Measurements from ENCODE around the gene FAM13A.

FAM13A gene

GRCh38 chr4:88939697-88940096 is 117.3 kb downstream of the FAM13A start:
- TF ChIP-seq ZNF521 (tag by site-specific recombination; IDR thresholded peaks at IDR 0.05) = no peak
- TF ChIP-seq OVOL3 (tag by site-specific recombination; IDR thresholded peaks at IDR 0.05) = no peak
- no peak for TF ChIP-seq ZNF169 (tag by site-specific recombination; IDR thresholded peaks at IDR 0.05)
- no peak for TF ChIP-seq RBAK (tag by site-specific recombination; IDR thresholded peaks at IDR 0.05)
- no peak for TF ChIP-seq ELK4 (IDR thresholded peaks at IDR 0.05; ENCODE audit: borderline replicate concordance, low read depth, low read length)
- no peak for TF ChIP-seq ZNF148 (tag by site-specific recombination; IDR thresholded peaks at IDR 0.05; ENCODE audit: borderline replicate concordance)
- no peak for TF ChIP-seq ZNF132 (tag by site-specific recombination; IDR thresholded peaks at IDR 0.05; ENCODE audit: borderline replicate concordance)
- no peak for TF ChIP-seq ZNF558 (tag by site-specific recombination; IDR thresholded peaks at IDR 0.05)
- no peak for TF ChIP-seq ZSCAN30 (tag by site-specific recombination; IDR thresholded peaks at IDR 0.05)
- TF ChIP-seq ZNF571 (tag by site-specific recombination; IDR thresholded peaks at IDR 0.05) = no peak
- no peak for TF ChIP-seq ZNF16 (tag by site-specific recombination; IDR thresholded peaks at IDR 0.05; ENCODE audit: low read depth)
- no peak for TF ChIP-seq ZBTB44 (tag by site-specific recombination; IDR thresholded peaks at IDR 0.05)
- no peak for TF ChIP-seq TSHZ1 (tag by site-specific recombination; IDR thresholded peaks at IDR 0.05; ENCODE audit: borderline replicate concordance)
- ChIA-PET POLR2A (no interaction called here), CTCF (no interaction called here)
- no peaks in the 10 kb centered on the region for H3K36me3 ChIP-seq (ENCODE audit: control insufficient read depth in 2 of 2, insufficient read depth in 1 of 2, low read length in 2 of 2)
- no peaks in the 10 kb centered on the region for H3K4me1 ChIP-seq (ENCODE audit: control insufficient read depth, insufficient read depth, low read length)
- no peak overlapping the region for H3K4me3 ChIP-seq (ENCODE audit: low read depth, low read length)
- no peaks in the 10 kb centered on the region for H3K9me3 ChIP-seq (ENCODE audit: control insufficient read depth, insufficient read depth, low read depth, low read length)
- no peak overlapping the region for H3K27ac ChIP-seq (ENCODE audit: extremely low read depth, low read depth, low read length)

- POLR2A ChIA-PET = no interaction called here
- H3K27ac ChIP-seq (ENCODE audit: extremely low read depth, low read depth, low read length) = no peak overlapping the region
- no peak overlapping the region for H3K4me3 ChIP-seq (ENCODE audit: low read depth, low read length)
- H3K9me3 ChIP-seq (ENCODE audit: control insufficient read depth, insufficient read depth, low read depth, low read length) = no peaks in the 10 kb centered on the region
- no peaks in the 10 kb centered on the region for H3K4me1 ChIP-seq (ENCODE audit: control insufficient read depth, insufficient read depth, low read length)
- CTCF ChIA-PET = no interaction called here
- no peaks in the 10 kb centered on the region for H3K36me3 ChIP-seq (ENCODE audit: control insufficient read depth in 2 of 2, insufficient read depth in 1 of 2, low read length in 2 of 2)
- TF ChIP-seq KLF17 (tag by site-specific recombination; IDR thresholded peaks at IDR 0.05) (no peak), ZSCAN16 (tag by site-specific recombination; IDR thresholded peaks at IDR 0.05) (no peak), ZNF639 (tag by site-specific recombination; IDR thresholded peaks at IDR 0.05) (no peak), WT1 (tag by site-specific recombination; IDR thresholded peaks at IDR 0.05) (no peak), SP2 (tag by site-specific recombination; IDR thresholded peaks at IDR 0.05) (no peak), ZFP41 (tag by site-specific recombination; IDR thresholded peaks at IDR 0.05; ENCODE audit: borderline replicate concordance) (no peak), ZNF24 (tag by site-specific recombination; IDR thresholded peaks at IDR 0.05) (no peak), ZNF792 (tag by site-specific recombination; IDR thresholded peaks at IDR 0.05) (no peak), SETDB1 (IDR thresholded peaks at IDR 0.05; ENCODE audit: insufficient read length, low read length) (no peak), ZNF645 (tag by site-specific recombination; IDR thresholded peaks at IDR 0.05) (no peak), BCL11B (tag by site-specific recombination; IDR thresholded peaks at IDR 0.05; ENCODE audit: low read depth) (no peak)
Measured at GRCh38 chr4:88938138-88938537, 118.8 kb downstream of the FAM13A start.
